GM21786 (cell line): Measurements from ENCODE around the gene ZCCHC24.

Source experiments
- ATAC-seq: cut with Tn5 transposase; IDR thresholded peaks from one replicate; pipeline ENCODE4 v1.9.1; 2021; ENCODE audit not compliant: unreplicated experiment

Gene ZCCHC24

GRCh38 chr10:79374312-79375191 is 70.9 kb downstream of the ZCCHC24 start:
- no peak for ATAC-seq

- no peak for ATAC-seq
Measured at GRCh38 chr10:79372871-79373270, 72.6 kb downstream of the ZCCHC24 start.

- ATAC-seq, result no peak
Measured at GRCh38 chr10:79367426-79368189, 77.8 kb downstream of the ZCCHC24 start.

- ATAC-seq, result no peak
Measured at GRCh38 chr10:79361726-79362397, 83.6 kb downstream of the ZCCHC24 start.

- ATAC-seq, result no peak
Measured at GRCh38 chr10:79360499-79361342, 84.7 kb downstream of the ZCCHC24 start.

GRCh38 chr10:79359816-79360498 is 85.5 kb downstream of the ZCCHC24 start:
- no peak for ATAC-seq

- ATAC-seq, result no peak
Measured at GRCh38 chr10:79358811-79359210, 86.6 kb downstream of the ZCCHC24 start.

GRCh38 chr10:79357180-79357579 is 88.2 kb downstream of the ZCCHC24 start:
- ATAC-seq, result no peak

- no peak for ATAC-seq
Measured at GRCh38 chr10:79356104-79356503, 89.3 kb downstream of the ZCCHC24 start.

- no peak for ATAC-seq
Measured at GRCh38 chr10:79355420-79356017, 89.9 kb downstream of the ZCCHC24 start.

GRCh38 chr10:79354615-79355014 is 90.8 kb downstream of the ZCCHC24 start:
- ATAC-seq, result no peak

- ATAC-seq, result no peak
Measured at GRCh38 chr10:79354141-79354540, 91.3 kb downstream of the ZCCHC24 start.

GRCh38 chr10:79353726-79354125 is 91.7 kb downstream of the ZCCHC24 start:
- no peak for ATAC-seq

- no peak for ATAC-seq
Measured at GRCh38 chr10:79353000-79353406, 92.4 kb downstream of the ZCCHC24 start.

GRCh38 chr10:79352035-79352877 is 93.2 kb downstream of the ZCCHC24 start:
- ATAC-seq, result no peak

GRCh38 chr10:79351332-79351731 is 94.1 kb downstream of the ZCCHC24 start:
- no peak for ATAC-seq

GRCh38 chr10:79350407-79351154 is 94.8 kb downstream of the ZCCHC24 start:
- no peak for ATAC-seq

- no peak for ATAC-seq
Measured at GRCh38 chr10:79349766-79350406, 95.5 kb downstream of the ZCCHC24 start.
